ENCODE data around the gene ARID3B.
A peak's percentile ranks its signal among the peaks of the same experiment; 100 is the strongest.

Gene ARID3B

GRCh38 chr15:74610302-74610951, 69.4 kb downstream of the ARID3B start:
- no peak overlapping the region for H3K4me3 ChIP-seq (ENCODE audit: low read depth, low read length)
- no peak for TF ChIP-seq CTCF (IDR thresholded peaks at IDR 0.05; ENCODE audit: control insufficient read depth, extremely low read depth, insufficient read depth)
- DNase-seq (ENCODE audit: low read depth): no peak

GRCh38 chr15:74611341-74611740, 70.3 kb downstream of the ARID3B start:
- TF ChIP-seq CTCF (IDR thresholded peaks at IDR 0.05; ENCODE audit: control insufficient read depth, extremely low read depth, insufficient read depth): no peak
- no peak overlapping the region for H3K4me3 ChIP-seq (ENCODE audit: low read depth, low read length)
- no peak for DNase-seq (ENCODE audit: low read depth)

- H3K4me3 ChIP-seq (ENCODE audit: low read depth, low read length): no peak overlapping the region
- no peak for TF ChIP-seq CTCF (IDR thresholded peaks at IDR 0.05; ENCODE audit: control insufficient read depth, extremely low read depth, insufficient read depth)
- no peak for DNase-seq (ENCODE audit: low read depth)
Observed at GRCh38 chr15:74611834-74612233, 70.8 kb downstream of the ARID3B start.

GRCh38 chr15:74612677-74613076, 71.7 kb downstream of the ARID3B start:
- TF ChIP-seq CTCF (IDR thresholded peaks at IDR 0.05; ENCODE audit: control insufficient read depth, extremely low read depth, insufficient read depth): no peak
- H3K4me3 ChIP-seq (ENCODE audit: low read depth, low read length): no peak overlapping the region
- no peak for DNase-seq (ENCODE audit: low read depth)

- no peak overlapping the region for H3K4me3 ChIP-seq (ENCODE audit: low read depth, low read length)
- DNase-seq (ENCODE audit: low read depth): no peak
- no peak for TF ChIP-seq CTCF (IDR thresholded peaks at IDR 0.05; ENCODE audit: control insufficient read depth, extremely low read depth, insufficient read depth)
Observed at GRCh38 chr15:74613089-74613952, 72.3 kb downstream of the ARID3B start.

GRCh38 chr15:74613953-74614743, 73.1 kb downstream of the ARID3B start:
- peak overlapping the region; percentile 98 for H3K4me3 ChIP-seq (ENCODE audit: low read depth, low read length)
- no peak for DNase-seq (ENCODE audit: low read depth)
- TF ChIP-seq CTCF (IDR thresholded peaks at IDR 0.05; ENCODE audit: control insufficient read depth, extremely low read depth, insufficient read depth): no peak

All from LNCaP clone FGC (cell line).